DOHH2 (cell line): ENCODE results near the gene HBE1.

Source experiments
- H3F3A ChIP-seq: fragments of 200-600 bp; sonication (generic), shearing (Covaris generic); 2 replicates; pipeline ENCODE4 v1.6.0; 2016; ENCODE audit warnings: antibody characterized with exemption, mild to moderate bottlenecking; ENCODE audit not compliant: control insufficient read depth, insufficient read depth
- H3K27ac ChIP-seq: fragments of 200-600 bp; sonication (generic); 2 replicates; pipeline ENCODE4 v1.5.1; 2014; ENCODE audit warnings: low read depth, mild to moderate bottlenecking, low read length, moderate library complexity
- H3K27me3 ChIP-seq: fragments of 200-600 bp; sonication (generic); 2 replicates; pipeline ENCODE4 v1.6.1; 2014; ENCODE audit warnings: mild to moderate bottlenecking, low read length, mixed read lengths; ENCODE audit not compliant: control insufficient read depth
- H3K36me3 ChIP-seq: fragments of 200-600 bp; sonication (generic); 2 replicates; pipeline ENCODE4 v1.6.1; 2014; ENCODE audit warnings: mild to moderate bottlenecking, low read length, moderate library complexity, mixed read lengths; ENCODE audit not compliant: control insufficient read depth
- H3K4me1 ChIP-seq: fragments of 200-600 bp; sonication (generic); 2 replicates; pipeline ENCODE4 v1.6.1; 2014; ENCODE audit warnings: mild to moderate bottlenecking, low read length, mixed read lengths; ENCODE audit not compliant: control insufficient read depth
- H3K4me2 ChIP-seq: fragments of 200-600 bp; sonication (generic); 2 replicates; pipeline ENCODE4 v1.6.0; 2014; ENCODE audit warnings: mild to moderate bottlenecking, low read length, moderate library complexity
- H3K4me3 ChIP-seq: fragments of 200-600 bp; sonication (generic); 2 replicates; pipeline ENCODE4 v1.5.1; 2014; ENCODE audit warnings: mild to moderate bottlenecking, low read length, mixed read lengths
- H3K79me2 ChIP-seq: fragments of 200-600 bp; sonication (generic); 2 replicates; pipeline ENCODE4 v1.6.1; 2014; ENCODE audit warnings: mild to moderate bottlenecking, low read length, mixed read lengths; ENCODE audit not compliant: control insufficient read depth
- H3K9me2 ChIP-seq: fragments of 200-600 bp; sonication (generic); replicated peaks from 2 replicates; pipeline ENCODE4 v1.6.1; 2014; ENCODE audit warnings: mild to moderate bottlenecking, low read length, mixed read lengths; ENCODE audit not compliant: control insufficient read depth
- H3K9me3 ChIP-seq: fragments of 200-600 bp; sonication (generic); 2 replicates; pipeline ENCODE4 v1.6.1; 2014; ENCODE audit warnings: antibody characterized with exemption, low read length, mixed read lengths; ENCODE audit not compliant: control insufficient read depth, insufficient read depth
- H4K20me1 ChIP-seq: fragments of 200-600 bp; sonication (generic); 2 replicates; pipeline ENCODE4 v1.6.0; 2014; ENCODE audit warnings: low read depth, mild to moderate bottlenecking, antibody characterized with exemption, low read length, moderate library complexity; ENCODE audit not compliant: control insufficient read depth, insufficient read depth
- EZH2phosphoT487 ChIP-seq: fragments of 200-600 bp; sonication (generic); IDR thresholded peaks from 2 replicates; pipeline ENCODE4 v1.6.1; 2017; ENCODE audit warnings: borderline replicate concordance, mild to moderate bottlenecking, antibody characterized with exemption, low read length, moderate library complexity, mixed read lengths
- TF ChIP-seq, protein P1 (sequence below): fragments of 200-600 bp; sonication (generic); IDR thresholded peaks from one replicate; pipeline ENCODE4 v1.5.1; 2014; ENCODE audit warnings: antibody characterized with exemption, mild to moderate bottlenecking, low read depth, low read length; ENCODE audit not compliant: poor library complexity, severe bottlenecking

The HBE1 gene

GRCh38 chr11:5277807-5278382 is 8.2 kb upstream of the HBE1 start:
- Histone ChIP-seq H3K79me2 (no peaks in the 10 kb centered on the region), H3K9me2 (no peaks in the 10 kb centered on the region), H3K36me3 (no peaks in the 10 kb centered on the region), H3F3A (no peaks in the 10 kb centered on the region), H3K4me2 (no peak overlapping the region), H3K27ac (no peak overlapping the region), H3K9me3 (no peaks in the 10 kb centered on the region), H4K20me1 (no peaks in the 10 kb centered on the region), H3K27me3 (no peaks in the 10 kb centered on the region), H3K4me1 (no peaks in the 10 kb centered on the region), H3K4me3 (no peak overlapping the region)
- TF ChIP-seq, protein P1, sequence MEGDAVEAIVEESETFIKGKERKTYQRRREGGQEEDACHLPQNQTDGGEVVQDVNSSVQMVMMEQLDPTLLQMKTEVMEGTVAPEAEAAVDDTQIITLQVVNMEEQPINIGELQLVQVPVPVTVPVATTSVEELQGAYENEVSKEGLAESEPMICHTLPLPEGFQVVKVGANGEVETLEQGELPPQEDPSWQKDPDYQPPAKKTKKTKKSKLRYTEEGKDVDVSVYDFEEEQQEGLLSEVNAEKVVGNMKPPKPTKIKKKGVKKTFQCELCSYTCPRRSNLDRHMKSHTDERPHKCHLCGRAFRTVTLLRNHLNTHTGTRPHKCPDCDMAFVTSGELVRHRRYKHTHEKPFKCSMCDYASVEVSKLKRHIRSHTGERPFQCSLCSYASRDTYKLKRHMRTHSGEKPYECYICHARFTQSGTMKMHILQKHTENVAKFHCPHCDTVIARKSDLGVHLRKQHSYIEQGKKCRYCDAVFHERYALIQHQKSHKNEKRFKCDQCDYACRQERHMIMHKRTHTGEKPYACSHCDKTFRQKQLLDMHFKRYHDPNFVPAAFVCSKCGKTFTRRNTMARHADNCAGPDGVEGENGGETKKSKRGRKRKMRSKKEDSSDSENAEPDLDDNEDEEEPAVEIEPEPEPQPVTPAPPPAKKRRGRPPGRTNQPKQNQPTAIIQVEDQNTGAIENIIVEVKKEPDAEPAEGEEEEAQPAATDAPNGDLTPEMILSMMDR: no peak
- TF ChIP-seq EZH2phosphoT487: no peak

DNA sequence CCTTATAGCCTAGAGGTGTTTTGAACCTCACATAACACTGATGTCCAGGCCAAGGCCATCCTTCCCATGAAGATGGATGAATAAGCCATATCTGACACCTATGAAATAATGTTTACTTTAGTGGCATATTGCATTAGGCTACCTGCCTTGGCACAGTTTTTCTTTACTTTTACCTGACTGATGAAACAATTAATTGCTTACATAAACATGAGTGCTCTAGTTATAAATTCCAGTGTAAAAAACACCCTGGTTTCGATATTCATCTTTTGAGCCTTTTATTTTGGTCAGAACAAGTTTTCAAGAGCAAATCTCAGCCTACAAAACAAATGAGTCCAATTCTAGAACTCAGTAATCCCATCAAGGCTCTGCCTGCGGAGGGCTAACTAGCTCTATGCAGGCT is 7.0 kb upstream of the HBE1 start:
- no peaks in the 10 kb centered on the region for H3K36me3 ChIP-seq
- H3K4me3 ChIP-seq: no peak overlapping the region
- no peaks in the 10 kb centered on the region for H3K79me2 ChIP-seq
- no peaks in the 10 kb centered on the region for H3K27me3 ChIP-seq
- H3K4me1 ChIP-seq: no peaks in the 10 kb centered on the region
- no peaks in the 10 kb centered on the region for H4K20me1 ChIP-seq
- no peaks in the 10 kb centered on the region for H3K9me2 ChIP-seq
- no peak overlapping the region for H3K4me2 ChIP-seq
- H3K27ac ChIP-seq: no peak overlapping the region
- no peaks in the 10 kb centered on the region for H3K9me3 ChIP-seq
- no peak for TF ChIP-seq EZH2phosphoT487
- TF ChIP-seq, protein P1: no peak
- H3F3A ChIP-seq: no peaks in the 10 kb centered on the region

- H3K4me2 ChIP-seq: no peak overlapping the region
- no peaks in the 10 kb centered on the region for H3K4me1 ChIP-seq
- no peaks in the 10 kb centered on the region for H4K20me1 ChIP-seq
- H3K27me3 ChIP-seq: no peaks in the 10 kb centered on the region
- H3K9me3 ChIP-seq: no peaks in the 10 kb centered on the region
- no peak overlapping the region for H3K4me3 ChIP-seq
- H3K36me3 ChIP-seq: no peaks in the 10 kb centered on the region
- H3K79me2 ChIP-seq: no peaks in the 10 kb centered on the region
- no peak overlapping the region for H3K27ac ChIP-seq
- H3F3A ChIP-seq: no peaks in the 10 kb centered on the region
- TF ChIP-seq EZH2phosphoT487: no peak
- H3K9me2 ChIP-seq: no peaks in the 10 kb centered on the region
Measured at GRCh38 chr11:5275369-5276110, 5.8 kb upstream of the HBE1 start.

- no peak for TF ChIP-seq EZH2phosphoT487
- TF ChIP-seq, protein P1: no peak
- H3K27ac ChIP-seq: no peak overlapping the region
- H3K4me1 ChIP-seq: no peaks in the 10 kb centered on the region
Measured at GRCh38 chr11:5274395-5274794, 4.7 kb upstream of the HBE1 start.

More at GRCh38 chr11:5274395-5274794, 4.7 kb upstream of the HBE1 start:
- Histone ChIP-seq H4K20me1 (no peaks in the 10 kb centered on the region), H3K4me3 (no peak overlapping the region), H3K79me2 (no peaks in the 10 kb centered on the region), H3K9me3 (no peaks in the 10 kb centered on the region), H3K27me3 (no peaks in the 10 kb centered on the region), H3K4me2 (no peak overlapping the region), H3K9me2 (no peaks in the 10 kb centered on the region), H3K36me3 (no peaks in the 10 kb centered on the region), H3F3A (no peaks in the 10 kb centered on the region)
